ENCODE measurements around the gene BCL2L13. TPM values are rescaled to one million over a fixed set of nuclear protein-coding genes. Genes with fewer than 3 reads are reported as not detected.
"Not testable (repeated sequence)": the region's sequence is repeated elsewhere in the genome, so short reads cannot be mapped to it uniquely, and the experiment has no call there.

The BCL2L13 gene
- total RNA-seq, 2 experiments from 2014 or later = 23.5 to 24.9 TPM

DNA sequence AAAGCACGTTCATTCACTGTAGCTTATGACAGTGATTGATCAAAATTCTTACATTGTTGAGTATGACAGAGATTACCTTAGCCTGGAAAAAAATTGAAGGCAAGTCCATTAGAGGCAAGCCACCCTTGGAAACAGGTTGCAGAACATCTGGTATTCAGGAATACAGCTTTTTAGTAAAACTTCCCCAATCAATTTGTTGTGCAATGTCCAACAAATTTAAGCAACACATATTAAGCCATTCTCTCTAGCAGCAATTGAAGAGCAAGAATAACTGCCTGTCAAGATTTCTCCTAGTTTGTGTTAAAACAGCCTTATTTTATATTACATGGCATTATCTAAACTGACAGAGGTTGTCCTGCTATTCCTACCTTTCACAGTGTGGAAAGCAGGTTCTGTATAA, 37.0 kb downstream of the BCL2L13 start:
- POLR2A ChIA-PET = no interaction called here
- Mint-ChIP-seq H3K9me3 (no peaks in the 10 kb centered on the region), H3K4me3 (no peak overlapping the region), H3K4me1 (peaks cover 3% of the 10 kb centered on the region), H3K27ac (no peak overlapping the region), H3K36me3 (ENCODE audit: low read depth) (peaks cover 1% of the 10 kb centered on the region), H3K27me3 (no peaks in the 10 kb centered on the region)
- no peak for DNase-seq
- CTCF ChIA-PET = interaction anchor here (1.1 kb wide), 1 partner anchor 16 kb away, joined by 3 read pairs; no protein-coding TSS in a partner anchor

- Mint-ChIP-seq H3K27ac (no peak overlapping the region), H3K4me3 (no peak overlapping the region), H3K27me3 (no peaks in the 10 kb centered on the region), H3K4me1 (no peaks in the 10 kb centered on the region), H3K9me3 (no peaks in the 10 kb centered on the region), H3K36me3 (ENCODE audit: low read depth) (no peaks in the 10 kb centered on the region)
- ChIA-PET CTCF (no interaction called here), POLR2A (no interaction called here)
- no peak for DNase-seq
Measured at GRCh38 chr22:17678817-17679385, 40.3 kb downstream of the BCL2L13 start.

GRCh38 chr22:17684245-17684644, 45.7 kb downstream of the BCL2L13 start:
- Mint-ChIP-seq H3K9me3 (no peaks in the 10 kb centered on the region), H3K4me3 (no peak overlapping the region), H3K4me1 (no peaks in the 10 kb centered on the region), H3K27me3 (no peaks in the 10 kb centered on the region), H3K27ac (no peak overlapping the region), H3K36me3 (ENCODE audit: low read depth) (no peaks in the 10 kb centered on the region)
- ChIA-PET POLR2A (no interaction called here), CTCF (no interaction called here)
- no peak for DNase-seq

GRCh38 chr22:17692841-17693240, 54.3 kb downstream of the BCL2L13 start:
- CTCF ChIA-PET = interaction anchor here (1.1 to 1.5 kb wide), 2 partner anchors 37 to 521 kb away, joined by 4 read pairs; no protein-coding TSS in a partner anchor
- no peak overlapping the region for H3K27ac Mint-ChIP-seq
- POLR2A ChIA-PET = no interaction called here

GRCh38 chr22:17694193-17694592, 55.6 kb downstream of the BCL2L13 start:
- CTCF ChIA-PET = no interaction called here

More at GRCh38 chr22:17692841-17693240, 54.3 kb downstream of the BCL2L13 start:
- Mint-ChIP-seq H3K4me3 (no peak overlapping the region), H3K4me1 (peaks cover 6% of the 10 kb centered on the region), H3K27me3 (no peaks in the 10 kb centered on the region), H3K36me3 (ENCODE audit: low read depth) (peaks cover 8% of the 10 kb centered on the region), H3K9me3 (no peaks in the 10 kb centered on the region)
- DNase-seq = no peak

DNA sequence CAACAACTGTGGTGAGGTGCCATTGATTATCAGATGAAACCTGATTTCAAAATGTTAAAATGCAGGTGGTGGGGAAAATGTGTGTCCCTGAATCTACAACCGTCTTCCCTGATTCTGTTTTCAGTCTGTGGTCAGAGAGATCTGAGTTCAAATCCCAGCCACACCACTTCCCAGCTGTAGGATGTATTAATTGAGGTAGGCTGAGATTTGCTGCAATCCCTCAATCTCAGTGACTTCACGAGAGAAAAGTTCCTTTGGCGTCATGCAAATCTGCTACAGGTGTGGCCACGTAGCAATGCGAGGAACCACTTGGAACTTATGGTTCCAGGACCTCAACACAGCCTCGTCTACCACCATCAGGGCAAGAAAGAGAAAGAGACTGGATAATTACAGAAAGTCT, 56.2 kb downstream of the BCL2L13 start:
- no peaks in the 10 kb centered on the region for H3K27me3 Mint-ChIP-seq
- CTCF ChIA-PET = no interaction called here
- POLR2A ChIA-PET = no interaction called here

More at GRCh38 chr22:17694193-17694592, 55.6 kb downstream of the BCL2L13 start:
- no peaks in the 10 kb centered on the region for H3K9me3 Mint-ChIP-seq
- DNase-seq = no peak
- no peak overlapping the region for H3K4me3 Mint-ChIP-seq
- H3K4me1 Mint-ChIP-seq = peaks cover 12% of the 10 kb centered on the region
- H3K27me3 Mint-ChIP-seq = no peaks in the 10 kb centered on the region
- peaks cover 8% of the 10 kb centered on the region for H3K36me3 Mint-ChIP-seq (ENCODE audit: low read depth)
- no peak overlapping the region for H3K27ac Mint-ChIP-seq
- POLR2A ChIA-PET = no interaction called here

DNA sequence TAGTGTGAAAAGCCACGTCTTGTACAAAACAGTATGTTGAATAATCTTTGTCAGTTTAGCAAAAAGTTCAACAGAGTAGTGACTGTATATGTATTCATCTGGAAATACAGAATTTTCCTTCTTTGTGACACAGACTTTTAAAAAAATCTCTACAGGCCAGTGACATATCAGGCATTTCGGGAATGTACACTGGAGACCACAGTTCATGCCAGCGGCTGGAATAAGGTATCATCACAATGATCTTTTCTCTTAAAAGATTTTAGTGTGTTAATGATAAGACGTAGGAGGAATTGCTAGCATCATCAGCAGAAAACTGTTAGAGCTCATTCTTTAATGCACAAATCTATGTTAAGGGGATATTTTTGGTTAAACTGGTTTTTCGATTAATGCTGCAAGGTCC, 57.4 kb downstream of the BCL2L13 start:
- CTCF ChIA-PET = no interaction called here
- Mint-ChIP-seq H3K27me3 (no peaks in the 10 kb centered on the region), H3K4me1 (peaks cover 12% of the 10 kb centered on the region), H3K36me3 (ENCODE audit: low read depth) (peaks cover 11% of the 10 kb centered on the region), H3K4me3 (no peak overlapping the region), H3K9me3 (no peaks in the 10 kb centered on the region), H3K27ac (no peak overlapping the region)
- DNase-seq = no peak
- POLR2A ChIA-PET = no interaction called here

More for the DNA sequence above, 56.2 kb downstream of the BCL2L13 start:
- Mint-ChIP-seq H3K9me3 (no peaks in the 10 kb centered on the region), H3K36me3 (ENCODE audit: low read depth) (peaks cover 11% of the 10 kb centered on the region), H3K27ac (no peak overlapping the region), H3K4me1 (peaks cover 12% of the 10 kb centered on the region), H3K4me3 (no peak overlapping the region)
- DNase-seq = no peak

- not testable (repeated sequence) for H3K27ac Mint-ChIP-seq, H3K27me3 Mint-ChIP-seq, DNase-seq, H3K9me3 Mint-ChIP-seq, H3K4me3 Mint-ChIP-seq
- peaks cover 11% of the 10 kb centered on the region for H3K36me3 Mint-ChIP-seq (ENCODE audit: low read depth)
- H3K4me1 Mint-ChIP-seq = peaks cover 12% of the 10 kb centered on the region
- POLR2A ChIA-PET = interaction anchor here (0.5 kb wide), 1 partner anchor 353 kb away, joined by 3 read pairs; no protein-coding TSS in a partner anchor
- CTCF ChIA-PET = interaction anchor here (0.6 to 1.4 kb wide), 3 partner anchors 9 to 13 kb away, joined by 3 to 4 read pairs (median 4); no protein-coding TSS in a partner anchor
Measured at GRCh38 chr22:17697196-17697595, 58.6 kb downstream of the BCL2L13 start.

DNA sequence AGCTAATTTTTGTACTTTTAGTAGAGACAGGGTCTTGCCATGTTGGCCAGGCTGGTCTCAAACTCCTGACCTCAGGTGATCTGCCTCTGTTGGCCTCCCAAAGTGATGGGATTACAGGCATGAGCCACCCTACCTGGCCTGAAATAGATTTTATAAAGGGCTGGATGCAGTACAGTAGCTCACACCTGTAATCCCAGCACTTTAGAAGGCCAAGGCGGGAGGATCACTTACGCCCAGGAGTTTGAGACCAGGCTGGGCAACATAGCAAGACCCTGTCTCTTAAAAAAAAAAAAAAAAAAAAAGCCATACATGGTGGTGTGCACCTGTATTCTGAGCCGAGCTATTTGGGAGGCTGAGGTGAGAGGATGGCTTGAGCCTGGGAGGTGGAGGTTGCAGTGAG, 59.7 kb downstream of the BCL2L13 start:
- DNase-seq, H3K27ac Mint-ChIP-seq, H3K27me3 Mint-ChIP-seq, POLR2A ChIA-PET, H3K4me3 Mint-ChIP-seq, H3K9me3 Mint-ChIP-seq: not testable (repeated sequence)
- Mint-ChIP-seq H3K4me1 (peaks cover 12% of the 10 kb centered on the region), H3K36me3 (ENCODE audit: low read depth) (peaks cover 11% of the 10 kb centered on the region)
- CTCF ChIA-PET = interaction anchor here (1.4 kb wide), 1 partner anchor 12 kb away, joined by 4 read pairs; no protein-coding TSS in a partner anchor

DNA sequence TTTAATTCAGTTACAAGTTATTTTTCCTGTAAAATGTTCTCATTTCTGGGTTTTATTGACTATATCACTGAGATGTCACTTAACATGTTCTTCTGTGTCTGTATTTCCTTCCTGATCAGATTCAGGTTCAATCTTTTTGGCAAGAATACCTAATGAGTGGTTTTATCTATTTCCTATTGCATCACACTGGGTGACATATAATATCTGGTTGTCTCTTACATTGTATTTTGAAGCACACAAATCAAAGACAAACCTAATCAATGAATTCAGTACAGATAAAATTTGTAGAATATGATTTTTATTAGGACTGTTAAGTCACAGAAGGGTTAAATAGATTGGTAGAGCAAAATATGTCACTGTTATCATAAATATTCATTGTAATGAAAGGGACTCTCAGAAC, 60.4 kb downstream of the BCL2L13 start:
- POLR2A ChIA-PET = no interaction called here
- no peak overlapping the region for H3K27ac Mint-ChIP-seq
- peaks cover 12% of the 10 kb centered on the region for H3K4me1 Mint-ChIP-seq
- peaks cover 14% of the 10 kb centered on the region for H3K36me3 Mint-ChIP-seq (ENCODE audit: low read depth)
- CTCF ChIA-PET = no interaction called here
- no peaks in the 10 kb centered on the region for H3K9me3 Mint-ChIP-seq
- DNase-seq = no peak
- H3K4me3 Mint-ChIP-seq = no peak overlapping the region
- H3K27me3 Mint-ChIP-seq = no peaks in the 10 kb centered on the region

DNA sequence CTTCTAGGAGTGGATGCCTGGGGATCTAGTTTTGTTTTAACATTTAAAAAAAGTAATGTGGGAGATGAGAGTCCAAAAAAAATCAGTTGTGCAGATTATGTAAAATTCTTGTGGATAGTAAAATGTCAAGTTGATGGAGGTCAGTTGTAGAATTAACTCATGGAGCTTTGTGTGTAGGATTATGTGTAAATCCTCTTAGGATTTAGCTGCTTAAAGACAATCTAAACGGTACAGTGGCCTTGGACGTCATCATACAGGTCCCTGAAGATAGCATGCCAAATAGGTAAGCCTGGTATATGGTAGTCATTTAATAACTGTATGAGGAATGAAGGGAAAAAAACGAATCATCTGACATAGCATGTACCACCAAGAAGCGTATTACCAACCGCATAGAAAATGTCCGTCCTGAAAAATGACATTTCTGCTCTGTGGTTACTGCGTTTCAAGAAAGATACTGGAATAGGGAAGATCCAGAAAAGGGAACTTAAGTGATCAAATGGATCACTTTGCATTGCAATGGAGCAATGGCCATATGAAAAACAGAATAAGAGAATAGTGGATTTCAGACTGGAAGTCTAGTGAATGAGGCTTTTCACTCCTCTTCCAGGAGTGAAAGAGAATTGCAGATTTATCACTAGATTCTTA, 61.3 kb downstream of the BCL2L13 start:
- ChIA-PET POLR2A (no interaction called here), CTCF (no interaction called here)
- no peaks in the 10 kb centered on the region for H3K27me3 Mint-ChIP-seq
- peaks cover 8% of the 10 kb centered on the region for H3K4me1 Mint-ChIP-seq
- no peak overlapping the region for H3K27ac Mint-ChIP-seq
- no peaks in the 10 kb centered on the region for H3K9me3 Mint-ChIP-seq
- DNase-seq = no peak
- H3K36me3 Mint-ChIP-seq (ENCODE audit: low read depth) = peaks cover 11% of the 10 kb centered on the region
- no peak overlapping the region for H3K4me3 Mint-ChIP-seq

- H3K4me3 Mint-ChIP-seq = no peak overlapping the region
- POLR2A ChIA-PET = no interaction called here
- DNase-seq = no peak
- H3K4me1 Mint-ChIP-seq = peaks cover 10% of the 10 kb centered on the region
- no peaks in the 10 kb centered on the region for H3K9me3 Mint-ChIP-seq
- CTCF ChIA-PET = no interaction called here
- H3K36me3 Mint-ChIP-seq (ENCODE audit: low read depth) = peaks cover 6% of the 10 kb centered on the region
- H3K27me3 Mint-ChIP-seq = no peaks in the 10 kb centered on the region
- H3K27ac Mint-ChIP-seq = no peak overlapping the region
Measured at GRCh38 chr22:17700778-17701177, 62.2 kb downstream of the BCL2L13 start.

DNA sequence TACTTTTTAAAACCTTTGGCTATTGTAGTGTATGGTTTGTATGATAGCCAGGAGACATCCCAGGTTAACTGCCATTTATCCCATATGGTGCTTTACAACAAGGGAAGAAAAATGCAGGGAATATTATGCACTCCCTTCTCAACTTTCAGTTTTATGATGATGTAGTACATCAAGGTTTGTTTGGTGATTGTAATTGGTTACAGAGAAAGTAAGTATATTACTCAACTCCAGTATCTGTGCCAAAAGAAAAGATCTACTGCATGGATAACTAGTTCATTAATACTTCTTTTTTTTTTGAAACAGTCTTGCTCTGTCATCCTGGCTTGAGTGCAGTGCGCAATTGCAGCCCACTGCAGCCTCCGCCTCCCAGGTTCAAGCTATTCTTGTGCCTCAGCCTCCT, 65.3 kb downstream of the BCL2L13 start:
- H3K4me3 Mint-ChIP-seq = no peak overlapping the region
- H3K36me3 Mint-ChIP-seq (ENCODE audit: low read depth) = peaks cover 8% of the 10 kb centered on the region
- H3K27me3 Mint-ChIP-seq = no peaks in the 10 kb centered on the region
- H3K27ac Mint-ChIP-seq = no peak overlapping the region
- ChIA-PET POLR2A (no interaction called here), CTCF (interaction anchor here (1.4 kb wide), 1 partner anchor 82 kb away, joined by 3 read pairs; no protein-coding TSS in a partner anchor)
- H3K4me1 Mint-ChIP-seq = peaks cover 20% of the 10 kb centered on the region
- no peak for DNase-seq
- H3K9me3 Mint-ChIP-seq = no peaks in the 10 kb centered on the region
